HK-2 (cell line): ENCODE data around the gene SKI.

Experiments
- DNase-seq: peaks from one replicate; pipeline ENCODE4 v3.0.0-alpha.2; 2018; ENCODE audit not compliant: unreplicated experiment

SKI gene

DNA sequence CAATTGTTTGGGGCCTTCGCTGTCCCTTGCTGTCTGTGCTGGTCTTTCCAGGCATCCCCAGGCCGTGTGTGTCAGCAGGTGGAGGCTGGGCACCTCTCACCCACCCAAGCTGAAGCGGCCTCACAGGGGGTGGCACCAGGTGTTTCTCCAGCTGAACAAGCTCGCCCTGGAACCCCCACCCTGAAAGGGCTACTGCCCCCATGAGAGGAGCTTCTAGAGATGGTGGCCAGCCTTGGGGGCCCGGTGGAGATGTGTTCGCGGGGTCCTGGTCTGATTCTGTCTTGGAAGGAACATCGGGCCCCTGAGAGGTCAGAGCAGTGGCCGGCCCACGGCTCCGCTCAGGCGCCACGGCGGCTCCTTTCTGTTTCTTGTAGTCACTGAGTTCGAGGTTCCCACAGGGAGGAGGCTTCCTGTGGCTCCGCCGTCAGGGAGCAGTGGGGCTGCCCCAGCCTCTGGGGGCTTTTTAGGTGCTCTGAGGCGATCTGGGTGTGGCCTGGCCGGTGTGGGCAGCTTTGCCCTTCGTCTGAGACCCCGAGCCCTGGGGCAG is 46.9 kb downstream of the SKI start:
- DNase-seq = no peak

DNA sequence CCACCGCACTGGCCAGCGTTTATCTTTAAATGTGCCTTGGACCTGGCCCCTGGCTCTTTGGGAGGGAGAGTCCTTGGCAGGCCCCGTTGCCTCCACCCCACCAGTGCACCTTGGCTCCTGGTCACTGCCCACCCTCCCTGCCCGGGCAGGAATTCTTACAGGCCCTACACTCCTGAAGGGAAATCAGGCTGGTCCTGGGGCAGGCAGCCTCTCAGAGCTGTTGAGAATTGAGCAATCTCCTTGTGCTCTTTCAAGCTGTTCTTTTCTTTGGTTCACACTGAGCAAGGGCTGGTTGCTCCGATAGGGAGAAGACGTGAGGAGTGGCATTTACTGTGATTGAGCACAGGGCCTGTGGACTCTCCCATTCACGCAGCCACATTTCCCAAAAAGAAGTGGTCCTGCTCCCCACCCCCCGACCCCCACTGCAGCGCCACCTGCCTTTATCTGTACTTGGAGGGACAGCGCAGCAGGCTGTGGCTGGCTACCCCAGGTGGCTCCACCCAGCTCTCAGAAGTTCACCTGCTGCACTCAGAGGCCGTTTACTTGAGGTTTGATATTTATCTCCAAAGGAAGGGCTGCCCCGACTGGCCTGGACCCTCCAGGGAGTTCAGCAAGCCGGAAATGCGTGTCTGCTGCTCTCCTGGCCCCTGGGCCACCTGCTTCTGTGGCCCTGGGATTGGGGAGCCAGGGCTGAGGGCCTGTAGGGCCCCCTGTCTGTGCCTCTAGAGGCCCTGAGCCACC is 47.8 kb downstream of the SKI start:
- DNase-seq = no peak

- no peak for DNase-seq
Measured at GRCh38 chr1:2276803-2277580, 48.9 kb downstream of the SKI start.

GRCh38 chr1:2277741-2278488 is 49.8 kb downstream of the SKI start:
- no peak for DNase-seq

GRCh38 chr1:2278591-2279209 is 50.6 kb downstream of the SKI start:
- no peak for DNase-seq

DNA sequence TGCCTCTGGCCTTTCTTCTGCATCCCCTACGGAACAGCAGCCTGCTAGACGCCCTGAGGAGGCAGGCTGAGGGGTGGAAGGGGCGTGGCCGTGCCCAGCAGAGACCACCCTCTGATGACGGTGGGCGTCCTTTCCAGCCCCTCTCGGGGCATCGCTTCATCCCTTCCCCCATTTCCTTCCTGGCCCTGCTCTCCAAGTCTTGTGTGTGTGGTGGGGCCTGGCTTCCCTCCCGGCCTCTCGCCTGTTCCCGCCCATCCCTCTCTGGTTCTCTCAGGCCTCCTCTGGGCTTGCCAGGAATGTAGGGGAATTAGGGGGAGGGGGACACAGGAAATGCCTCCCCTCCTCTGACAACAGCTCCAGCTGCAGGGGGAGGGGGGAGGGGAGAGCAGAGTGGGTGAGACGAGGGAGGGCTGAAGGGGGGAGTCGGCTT is 51.1 kb downstream of the SKI start:
- DNase-seq = no peak

- no peak for DNase-seq
Measured at GRCh38 chr1:2279817-2280216, 51.7 kb downstream of the SKI start.

GRCh38 chr1:2282556-2283270 is 54.6 kb downstream of the SKI start:
- no peak for DNase-seq

DNA sequence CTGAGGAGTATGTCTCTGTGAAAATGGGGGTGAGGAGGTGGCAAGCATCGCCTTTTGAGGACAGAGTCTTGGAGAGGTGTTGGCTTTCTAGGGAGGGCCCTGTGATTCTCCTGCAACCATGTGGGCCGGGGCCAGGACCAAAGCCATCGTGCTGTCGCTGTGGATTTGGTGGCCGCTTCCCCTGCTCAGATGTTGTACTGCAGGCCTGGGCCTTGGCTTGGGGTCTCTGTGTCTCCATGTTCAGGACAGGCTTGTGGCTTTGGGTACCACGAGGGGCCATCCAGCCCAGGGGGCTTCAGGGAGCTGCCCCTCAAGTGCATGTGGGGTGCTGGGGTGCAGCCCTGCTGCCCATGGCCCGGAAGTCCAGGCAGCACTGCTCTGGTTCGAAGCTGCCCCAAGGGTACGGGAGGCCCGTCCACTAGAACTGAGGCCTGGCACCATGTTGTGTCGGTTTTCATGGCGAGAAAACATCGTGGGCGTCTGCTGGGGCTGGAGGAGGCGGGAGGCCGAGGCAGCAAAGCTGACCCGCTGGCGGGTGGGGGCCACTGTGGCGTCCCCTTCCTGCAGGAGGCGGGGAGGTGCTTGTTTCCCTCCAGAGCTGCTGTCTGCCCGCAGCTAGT is 55.4 kb downstream of the SKI start:
- DNase-seq = no peak

GRCh38 chr1:2283991-2284895 is 56.1 kb downstream of the SKI start:
- no peak for DNase-seq

DNA sequence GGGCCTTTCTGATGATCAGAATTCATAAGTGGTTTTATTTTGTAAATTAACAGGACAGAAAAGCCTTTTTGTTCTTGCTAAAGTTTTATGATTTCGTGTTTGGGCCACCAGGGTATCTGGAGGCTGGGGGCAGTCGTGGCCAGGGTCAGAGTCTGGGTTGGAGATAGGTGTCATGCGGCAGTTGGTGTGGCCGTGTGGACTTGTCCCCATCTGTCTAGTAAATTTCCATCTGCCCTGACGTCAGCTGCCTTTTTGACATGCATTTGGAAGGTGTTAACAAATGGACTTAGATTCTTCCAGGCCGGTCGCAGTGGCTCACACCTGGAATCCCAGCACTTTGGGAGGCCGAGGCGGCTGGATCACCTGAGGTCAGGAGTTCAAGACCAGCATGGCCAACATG is 56.8 kb downstream of the SKI start:
- no peak for DNase-seq

DNA sequence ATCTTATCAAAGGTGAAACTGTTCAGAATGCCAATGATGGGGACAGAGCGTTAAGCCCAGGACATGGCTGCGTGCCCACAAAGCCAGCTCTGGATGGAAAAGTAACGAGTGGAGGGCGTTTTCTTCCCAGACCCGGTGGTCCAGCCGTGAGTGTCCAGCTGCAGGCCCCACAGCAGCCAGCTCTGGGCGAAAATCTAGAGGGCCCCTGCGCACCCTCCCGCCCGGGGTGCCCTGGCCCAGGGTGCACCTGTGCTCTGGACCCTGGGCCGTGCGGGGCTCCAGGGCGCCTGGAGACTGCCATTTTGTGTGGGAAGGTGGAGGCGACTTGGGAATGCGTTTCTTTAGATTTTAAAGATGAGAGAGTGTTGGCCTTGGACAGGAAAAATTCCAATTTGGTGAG is 58.8 kb downstream of the SKI start:
- DNase-seq = no peak

DNA sequence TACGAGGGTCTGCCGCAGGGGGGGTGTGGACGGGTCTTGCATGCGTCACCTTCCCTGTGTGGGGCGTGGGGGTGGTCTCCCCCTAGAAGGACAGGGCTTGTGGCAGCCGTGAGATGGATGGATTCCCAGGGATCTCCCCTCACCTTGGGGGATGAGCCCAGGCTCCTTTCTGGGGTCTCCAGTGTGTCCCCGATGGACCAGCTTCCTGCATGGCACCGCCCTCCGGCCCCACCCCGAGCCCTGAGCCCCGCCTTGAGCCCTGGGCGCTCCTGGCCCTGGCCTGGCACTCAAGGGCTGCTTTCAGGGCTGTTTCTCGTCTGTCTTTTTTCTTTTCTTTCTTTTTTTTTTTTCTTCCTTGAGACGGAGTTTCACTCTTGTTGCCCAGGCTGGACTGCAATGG is 59.5 kb downstream of the SKI start:
- no peak for DNase-seq

- DNase-seq = no peak
Measured at GRCh38 chr1:2288311-2288710, 60.2 kb downstream of the SKI start.

- DNase-seq = no peak
Measured at GRCh38 chr1:2288816-2289536, 60.9 kb downstream of the SKI start.

- DNase-seq = no peak
Measured at GRCh38 chr1:2289607-2290006, 61.5 kb downstream of the SKI start.

GRCh38 chr1:2290171-2290578 is 62.1 kb downstream of the SKI start:
- DNase-seq = no peak

- no peak for DNase-seq
Measured at GRCh38 chr1:2290595-2291510, 62.7 kb downstream of the SKI start.
